Measurements from ENCODE around the gene MFAP2. TPM values are rescaled to one million over a fixed set of nuclear protein-coding genes. Genes with fewer than 3 reads are reported as not detected.
"Not testable (repeated sequence)": the region's sequence is repeated elsewhere in the genome, so short reads cannot be mapped to it uniquely, and the experiment has no call there.

The MFAP2 gene
- total RNA-seq, 1 donor from 2014 or later = 25.6 TPM

- DNase-seq (ENCODE audit: low read depth in 2 of 2) = peak in 1 of 2 donors; percentile 63
These were observed 49.0 kb downstream of the MFAP2 start for GRCh38 chr1:16931206-16931934.

- not testable (repeated sequence) for DNase-seq (ENCODE audit: low read depth in 2 of 2)
These were observed 51.0 kb downstream of the MFAP2 start for GRCh38 chr1:16929146-16930041.

- peak in 1 of 2 donors; percentile 7 for DNase-seq (ENCODE audit: low read depth in 2 of 2)
These were observed 52.5 kb downstream of the MFAP2 start for GRCh38 chr1:16927711-16928485.

GRCh38 chr1:16927256-16927655 is 53.2 kb downstream of the MFAP2 start:
- DNase-seq (ENCODE audit: low read depth in 2 of 2) = no peak

GRCh38 chr1:16926491-16927073 is 53.8 kb downstream of the MFAP2 start:
- DNase-seq (ENCODE audit: low read depth in 2 of 2) = peak in 1 of 2 donors; percentile 9

GRCh38 chr1:16925635-16926490 is 54.6 kb downstream of the MFAP2 start:
- DNase-seq (ENCODE audit: low read depth in 2 of 2) = peak in 1 of 2 donors; percentile 6

- peak in 1 of 2 donors; percentile 14 for DNase-seq (ENCODE audit: low read depth in 2 of 2)
These were observed 55.4 kb downstream of the MFAP2 start for GRCh38 chr1:16924919-16925477.

Other genes starting within 250 kb of the MFAP2 start
- under 0.01 and 5,258 TPM in 2 replicates for gene RNU1-4, start 240.1 kb downstream of the MFAP2 start, total RNA-seq
- under 0.01 and 5,258 TPM in 2 replicates for gene RNU1-2, start 84.6 kb downstream of the MFAP2 start, total RNA-seq
- 8.1 and 18.3 TPM in 2 replicates for gene CROCC, start 58.7 kb downstream of the MFAP2 start, total RNA-seq
- gene ATP13A2, start 31.3 kb upstream of the MFAP2 start, total RNA-seq = 25.1 and 44.6 TPM in 2 replicates
- 139 and 146 TPM in 2 replicates for gene SDHB, start 73.4 kb upstream of the MFAP2 start, total RNA-seq
- gene PADI2, start 138.8 kb upstream of the MFAP2 start, total RNA-seq = under 0.01 and 0.22 TPM in 2 replicates
- under 0.01 TPM in 1 of 2 replicates, not detected in the other for gene PADI1, start 224.5 kb upstream of the MFAP2 start, total RNA-seq